ENCODE measurements around the gene BOLA2B.
"Not testable (repeated sequence)": the region's sequence is repeated elsewhere in the genome, so short reads cannot be mapped to it uniquely, and the experiment has no call there.

The BOLA2B gene

GRCh38 chr16:30184096-30184890 lies 9.2 kb downstream of the BOLA2B start:
- DNase-seq, result peak; percentile 84

DNA sequence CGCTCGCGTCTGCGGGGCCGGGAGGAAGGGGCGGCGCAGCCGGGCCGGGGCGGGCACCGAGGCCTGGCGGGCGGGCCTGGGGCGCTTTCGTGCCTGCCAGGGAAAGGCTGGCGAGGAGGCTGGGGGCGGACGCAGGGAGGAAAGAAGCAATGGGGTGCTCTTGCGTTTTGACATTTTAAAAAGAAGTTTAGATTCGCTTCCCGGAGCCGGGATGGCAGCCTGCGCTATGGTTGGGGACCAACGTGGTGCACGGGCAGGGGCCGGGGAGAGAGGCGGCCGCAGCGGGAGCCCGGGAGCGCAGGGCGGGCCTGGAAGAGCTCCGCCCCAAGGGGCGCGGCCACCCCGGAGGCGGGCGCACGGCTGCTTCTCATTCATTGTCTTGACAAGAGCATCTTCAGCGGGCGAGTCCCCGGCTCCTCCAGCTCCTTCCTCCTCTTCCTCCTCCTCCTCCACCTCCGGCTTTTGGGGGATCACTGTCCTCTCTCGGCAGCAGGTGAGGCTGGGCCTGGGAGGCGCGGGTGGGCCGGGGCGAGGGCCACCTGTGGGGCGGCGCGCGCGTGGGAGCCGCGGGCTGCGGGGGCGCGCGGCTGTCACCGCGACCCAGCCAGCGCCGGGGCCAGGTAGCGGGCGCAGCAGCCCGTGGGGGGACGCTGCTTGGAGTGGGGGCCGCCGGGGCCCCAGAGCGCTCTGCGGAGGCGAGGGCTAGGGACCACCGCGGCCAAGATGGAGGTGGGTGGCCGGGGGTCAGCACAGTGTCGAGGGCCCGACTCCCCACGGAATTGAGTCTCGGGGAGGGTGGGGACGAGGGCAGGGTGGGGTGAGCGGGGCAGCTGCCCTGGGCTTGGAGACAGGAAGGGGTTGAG lies 10.0 kb downstream of the BOLA2B start, which contains the start of gene CORO1A:
CORO1A (plus strand) TSS at position 370 of the 863 bp plus-strand sequence. CDS start 1,608 bp downstream, outside the sequence.
- DNase-seq, result peak; percentile 94

DNA sequence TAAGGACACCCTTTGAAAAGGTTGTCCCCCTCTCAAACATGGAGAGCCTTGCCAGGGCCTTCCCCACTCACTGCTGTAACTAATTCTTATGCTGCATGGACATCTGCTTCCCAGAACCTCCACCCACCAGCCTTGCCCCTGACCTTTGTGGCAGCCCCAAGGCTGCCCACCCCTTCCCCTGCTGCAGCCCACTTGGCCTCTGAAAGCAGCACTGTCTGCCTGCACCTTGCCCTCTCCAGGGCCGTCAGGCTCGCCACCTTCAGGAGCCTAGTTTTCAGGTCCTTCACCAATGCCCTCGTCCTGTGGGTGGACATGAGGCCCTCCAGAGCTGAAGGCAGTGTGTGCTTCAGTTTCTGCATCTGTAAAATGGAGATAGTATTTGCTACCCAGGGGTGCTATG lies 12.7 kb downstream of the BOLA2B start:
- DNase-seq, result no peak

DNA sequence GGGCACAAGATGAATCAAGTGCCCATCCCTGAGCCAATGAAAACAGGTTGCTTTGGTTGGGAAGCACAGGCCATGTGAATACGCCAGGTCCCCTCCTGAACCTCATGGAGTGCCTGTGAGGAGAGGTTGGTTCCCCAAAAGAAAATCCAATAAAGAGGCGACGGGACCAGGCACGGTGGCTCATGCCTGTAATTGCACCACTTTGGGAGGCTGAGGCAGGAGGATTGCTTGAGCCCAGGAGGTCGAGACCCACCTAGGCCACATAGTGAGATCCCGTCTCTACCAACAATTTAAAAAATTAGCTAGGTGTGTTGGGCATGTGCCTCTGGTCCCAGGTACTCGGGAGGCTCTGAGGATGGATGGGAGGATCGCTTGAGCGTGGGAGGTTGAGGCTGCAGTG lies 13.5 kb downstream of the BOLA2B start:
- DNase-seq, result no peak

- DNase-seq, result no peak
Measured at GRCh38 chr16:30179195-30179594, 14.3 kb downstream of the BOLA2B start.

- not testable (repeated sequence) for DNase-seq
Measured at GRCh38 chr16:30176876-30177275, 16.6 kb downstream of the BOLA2B start.

- no peak for DNase-seq
Measured at GRCh38 chr16:30173054-30173453, 20.4 kb downstream of the BOLA2B start.

DNA sequence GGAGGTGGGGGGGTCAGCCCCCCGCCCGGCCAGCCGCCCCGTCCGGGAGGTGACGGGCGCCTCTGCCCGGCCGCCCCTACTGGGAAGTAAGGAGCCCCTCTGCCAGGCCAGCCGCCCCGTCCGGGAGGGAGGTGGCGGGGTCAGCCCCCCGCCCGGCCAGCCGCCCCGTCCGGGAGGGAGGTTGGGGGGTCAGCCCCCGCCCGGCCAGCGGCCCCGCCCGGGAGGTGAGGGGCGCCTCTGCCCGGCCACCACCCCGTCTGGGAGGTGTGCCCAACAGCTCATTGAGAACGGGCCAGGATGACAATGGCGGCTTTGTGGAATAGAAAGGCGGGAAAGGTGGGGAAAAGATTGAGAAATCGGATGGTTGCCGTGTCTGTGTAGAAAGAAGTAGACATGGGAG lies 23.3 kb downstream of the BOLA2B start:
- not testable (repeated sequence) for DNase-seq

- not testable (repeated sequence) for DNase-seq
Measured at GRCh38 chr16:30169416-30169815, 24.1 kb downstream of the BOLA2B start.

GRCh38 chr16:30168746-30169145 lies 24.7 kb downstream of the BOLA2B start:
- DNase-seq, result not testable (repeated sequence)

GRCh38 chr16:30166202-30166902 lies 27.1 kb downstream of the BOLA2B start:
- DNase-seq, result no peak

DNA sequence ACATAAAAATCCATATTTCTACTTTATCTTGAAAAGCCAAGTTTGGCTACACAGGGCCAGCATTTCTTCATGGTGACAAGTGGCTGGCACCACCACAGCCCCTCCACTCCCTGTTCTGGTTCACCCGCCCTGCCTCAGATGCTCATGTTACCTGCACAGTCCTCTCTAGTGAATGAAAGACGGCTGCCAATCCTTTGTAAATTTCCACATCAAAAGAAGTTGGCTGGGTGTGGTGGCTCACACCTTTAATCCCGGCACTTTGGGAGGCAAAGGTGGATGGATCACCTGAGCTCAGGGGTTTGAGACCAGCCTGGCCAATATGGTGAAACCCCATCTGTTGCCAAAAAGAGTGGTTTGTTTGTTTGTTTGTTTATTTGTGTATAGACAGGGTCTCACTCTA lies 29.9 kb downstream of the BOLA2B start:
- no peak for DNase-seq

GRCh38 chr16:30157214-30157613 lies 36.3 kb downstream of the BOLA2B start:
- no peak for DNase-seq

DNA sequence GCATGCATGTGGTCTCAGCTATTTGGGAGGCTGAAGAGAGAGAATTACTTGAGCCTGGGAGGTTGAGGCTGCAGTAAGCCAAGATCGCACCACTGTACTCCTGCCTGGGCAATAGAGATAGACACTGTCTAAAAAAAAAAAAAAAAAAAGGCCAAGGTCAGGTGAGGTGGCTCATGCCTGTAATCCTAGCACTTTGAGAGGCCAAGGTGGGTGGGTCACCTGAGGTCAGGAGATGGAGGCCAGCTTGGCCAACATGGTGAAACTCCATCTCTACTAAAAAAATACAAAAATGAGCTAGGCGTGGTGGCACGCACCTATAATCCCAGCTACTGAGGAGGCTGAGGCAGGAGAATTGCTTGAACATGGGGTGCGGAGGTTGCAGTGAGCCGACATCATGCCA lies 38.3 kb downstream of the BOLA2B start:
- no peak for DNase-seq

DNA sequence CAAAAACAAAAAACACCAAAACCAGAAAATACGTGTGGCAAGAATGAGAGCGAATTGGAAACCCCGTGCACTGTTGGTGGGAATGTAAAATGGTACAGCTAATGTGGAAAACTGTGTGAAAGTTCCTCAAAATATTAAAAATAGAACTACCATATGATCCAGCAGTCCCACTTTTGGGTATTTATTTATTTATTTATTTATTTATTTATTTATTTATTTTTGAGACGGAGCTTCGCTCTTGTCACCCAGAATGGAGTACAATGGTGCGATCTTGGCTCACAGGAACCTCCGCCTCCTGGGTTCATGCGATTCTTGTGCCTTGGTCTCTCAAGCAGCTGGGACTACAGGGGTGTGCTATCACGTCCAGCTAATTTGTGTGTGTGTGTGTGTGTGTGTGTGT lies 40.9 kb downstream of the BOLA2B start:
- no peak for DNase-seq

- no peak for DNase-seq
Measured at GRCh38 chr16:30151091-30151490, 42.4 kb downstream of the BOLA2B start.

GRCh38 chr16:30149250-30149930 lies 44.1 kb downstream of the BOLA2B start:
- no peak for DNase-seq

DNA sequence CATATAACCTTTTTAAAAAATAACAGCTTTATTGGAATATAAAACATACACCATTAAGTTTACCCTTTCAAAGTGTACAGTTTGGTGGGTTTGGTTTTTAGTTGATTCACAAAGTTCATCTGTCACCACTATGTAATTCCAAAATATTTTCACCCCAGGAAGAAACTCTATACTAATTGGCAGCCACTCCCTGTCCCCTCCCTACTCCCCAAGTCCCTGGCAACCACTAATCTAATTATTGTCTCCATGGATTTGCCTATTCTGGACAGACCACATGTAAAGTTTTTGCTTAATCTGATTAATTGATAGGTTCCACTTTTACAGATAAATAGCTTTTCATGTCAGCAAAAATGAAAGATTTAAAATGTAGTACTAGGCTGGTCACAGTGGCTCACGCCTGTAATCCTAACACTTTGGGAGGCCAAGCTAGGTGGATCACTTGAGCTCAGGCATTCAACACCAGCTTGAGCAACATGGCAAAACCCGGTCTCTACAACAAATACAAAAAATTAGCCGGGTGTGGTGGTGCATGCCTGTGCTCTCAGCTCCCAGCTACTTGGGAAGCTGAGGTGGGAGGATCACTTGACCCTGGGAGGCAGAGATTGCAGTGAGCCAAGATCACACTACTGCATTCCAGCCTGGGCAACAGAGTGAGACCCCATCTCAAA lies 45.5 kb downstream of the BOLA2B start:
- no peak for DNase-seq

GRCh38 chr16:30145657-30146056 lies 47.8 kb downstream of the BOLA2B start:
- DNase-seq, result no peak

- no peak for DNase-seq
Measured at GRCh38 chr16:30144917-30145316, 48.5 kb downstream of the BOLA2B start.

DNA sequence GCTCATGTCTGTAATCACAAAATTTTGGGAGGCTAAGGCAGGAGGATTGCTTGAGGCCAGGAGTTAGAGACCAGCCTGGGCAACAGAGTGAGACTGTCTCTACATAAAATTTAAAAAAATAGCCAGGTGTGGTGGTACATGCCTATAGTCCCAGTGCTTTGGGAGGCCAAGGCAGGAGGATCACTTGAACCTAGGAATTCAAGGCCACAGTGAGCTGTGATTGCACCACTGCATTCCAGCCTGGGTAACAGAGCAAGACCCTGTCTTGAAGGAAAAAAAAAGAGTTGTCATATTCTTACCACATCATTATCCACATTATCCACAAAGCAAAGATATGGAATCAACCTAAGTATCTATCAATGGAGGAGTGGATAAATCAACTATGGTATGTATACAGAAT lies 49.4 kb downstream of the BOLA2B start:
- DNase-seq, result no peak

GRCh38 chr16:30143347-30143702 lies 50.1 kb downstream of the BOLA2B start:
- DNase-seq, result no peak
